KMS-11 (cell line): ENCODE measurements around the gene PKNOX1.
"Not testable (repeated sequence)": the region's sequence is repeated elsewhere in the genome, so short reads cannot be mapped to it uniquely, and the experiment has no call there.

Source experiments
- H2AFZ ChIP-seq: fragments of 200-600 bp; sonication (generic); 2 replicates; pipeline ENCODE4 v1.6.1; 2016; ENCODE audit warnings: antibody characterized with exemption, mixed run types, low read depth
- H3K27ac ChIP-seq: fragments of 200-600 bp; sonication (generic); 2 replicates; pipeline ENCODE4 v1.6.1; 2016; ENCODE audit warnings: mild to moderate bottlenecking, mixed run types
- H3K27me3 ChIP-seq: fragments of 200-600 bp; sonication (generic); 2 replicates; pipeline ENCODE4 v1.6.1; 2017; ENCODE audit warnings: mild to moderate bottlenecking, low read depth, mixed run types, moderate library complexity; ENCODE audit not compliant: insufficient read depth
- H3K36me3 ChIP-seq: fragments of 200-600 bp; sonication (generic); 2 replicates; pipeline ENCODE4 v1.6.1; 2017; ENCODE audit warnings: mild to moderate bottlenecking, mixed run types; ENCODE audit not compliant: insufficient read depth
- H3K4me1 ChIP-seq: fragments of 200-600 bp; sonication (generic); 2 replicates; pipeline ENCODE4 v1.6.1; 2016; ENCODE audit warnings: mild to moderate bottlenecking, low read depth, mixed run types; ENCODE audit not compliant: poor library complexity, severe bottlenecking
- H3K4me2 ChIP-seq: fragments of 200-600 bp; sonication (generic); 2 replicates; pipeline ENCODE4 v1.7.0; 2016; ENCODE audit warnings: mild to moderate bottlenecking, mixed run types
- H3K4me3 ChIP-seq: fragments of 200-600 bp; sonication (generic); IDR thresholded peaks from 2 replicates; pipeline ENCODE4 v1.6.1; 2017; ENCODE audit warnings: low read depth, low read length, mixed read lengths; ENCODE audit not compliant: insufficient read depth
- H3K79me2 ChIP-seq: fragments of 200-600 bp; sonication (generic); 2 replicates; pipeline ENCODE4 v1.6.1; 2016; ENCODE audit warnings: low read depth, mixed run types; ENCODE audit not compliant: insufficient read depth
- H3K9ac ChIP-seq: fragments of 200-600 bp; sonication (generic); 2 replicates; pipeline ENCODE4 v1.6.1; 2016; ENCODE audit warnings: mild to moderate bottlenecking, mixed run types
- H4K20me1 ChIP-seq: fragments of 200-600 bp; sonication (generic); 2 replicates; pipeline ENCODE4 v1.6.1; 2016; ENCODE audit warnings: mild to moderate bottlenecking, mixed run types; ENCODE audit not compliant: insufficient read depth
- CTCF ChIP-seq: fragments of 200-600 bp; sonication (generic); conservative IDR thresholded peaks from 2 replicates; pipeline ENCODE4 v1.6.1; 2017; ENCODE audit warnings: low read depth, mild to moderate bottlenecking, antibody characterized with exemption, low read length, moderate library complexity, mixed read lengths

PKNOX1 gene

GRCh38 chr21:42983103-42983502 lies 8.7 kb downstream of the PKNOX1 start:
- no peak overlapping the region for H3K4me3 ChIP-seq
- H3K9ac ChIP-seq, result no peak overlapping the region
- H3K79me2 ChIP-seq, result peaks cover 67% of the 10 kb centered on the region; the same call in 1 of the 2 replicates
- H3K27ac ChIP-seq, result peak overlapping the region; percentile 29; the same call in 1 of the 2 replicates
- TF ChIP-seq CTCF, result no peak
- no peaks in the 10 kb centered on the region for H3K27me3 ChIP-seq
- no peak overlapping the region for H2AFZ ChIP-seq
- no peaks in the 10 kb centered on the region for H3K36me3 ChIP-seq
- peaks cover 39% of the 10 kb centered on the region for H3K4me1 ChIP-seq
- peak overlapping the region; percentile 18; the same call in 1 of the 2 replicates for H3K4me2 ChIP-seq
- H4K20me1 ChIP-seq, result no peaks in the 10 kb centered on the region

- Histone ChIP-seq H3K4me3 (no peak overlapping the region), H3K4me1 (peaks cover 39% of the 10 kb centered on the region), H3K9ac (no peak overlapping the region), H4K20me1 (no peaks in the 10 kb centered on the region), H3K4me2 (no peak overlapping the region), H3K27ac (no peak overlapping the region), H3K36me3 (no peaks in the 10 kb centered on the region), H2AFZ (no peak overlapping the region), H3K79me2 (peaks cover 64% of the 10 kb centered on the region; the same call in 1 of the 2 replicates), H3K27me3 (no peaks in the 10 kb centered on the region)
- TF ChIP-seq CTCF, result no peak
Measured at GRCh38 chr21:42983869-42984268, 9.5 kb downstream of the PKNOX1 start.

GRCh38 chr21:42986125-42986783 lies 11.9 kb downstream of the PKNOX1 start:
- no peak for TF ChIP-seq CTCF
- Histone ChIP-seq H3K4me2 (peak overlapping the region; percentile 52), H2AFZ (no peak overlapping the region), H3K4me3 (no peak overlapping the region), H3K9ac (peak overlapping the region; percentile 0; the same call in 1 of the 2 replicates), H4K20me1 (no peaks in the 10 kb centered on the region), H3K27ac (peak overlapping the region; percentile 44), H3K79me2 (peaks cover 54% of the 10 kb centered on the region; the same call in 1 of the 2 replicates), H3K27me3 (no peaks in the 10 kb centered on the region), H3K36me3 (no peaks in the 10 kb centered on the region), H3K4me1 (peaks cover 39% of the 10 kb centered on the region)

GRCh38 chr21:42988236-42988965 lies 14.0 kb downstream of the PKNOX1 start:
- TF ChIP-seq CTCF, result no peak
- Histone ChIP-seq H3K4me3 (no peak overlapping the region), H2AFZ (no peak overlapping the region), H3K4me2 (no peak overlapping the region), H3K27me3 (no peaks in the 10 kb centered on the region), H4K20me1 (no peaks in the 10 kb centered on the region), H3K27ac (no peak overlapping the region), H3K4me1 (peaks cover 30% of the 10 kb centered on the region), H3K9ac (no peak overlapping the region), H3K79me2 (peaks cover 43% of the 10 kb centered on the region; the same call in 1 of the 2 replicates), H3K36me3 (no peaks in the 10 kb centered on the region)

- peaks cover 22% of the 10 kb centered on the region for H3K4me1 ChIP-seq
- not testable (repeated sequence) for H3K4me3 ChIP-seq, H3K4me2 ChIP-seq, H3K9ac ChIP-seq, H4K20me1 ChIP-seq, H3K27me3 ChIP-seq, H3K36me3 ChIP-seq, H3K27ac ChIP-seq, H2AFZ ChIP-seq
- peaks cover 33% of the 10 kb centered on the region; the same call in 1 of the 2 replicates for H3K79me2 ChIP-seq
Measured at GRCh38 chr21:42989370-42989769, 15.0 kb downstream of the PKNOX1 start.
